ENCODE results near the gene CAMKV.

- TF ChIP-seq CTCF (IDR thresholded peaks at IDR 0.05) (no peak), POLR2A (IDR thresholded peaks at IDR 0.05) (no peak)
These were observed 47.0 kb upstream of the CAMKV start for GRCh38 chr3:49916686-49917085.

Data from thyroid gland (tissue), 4 donors.